IMR-90 (cell line): Measurements from ENCODE around the gene XRCC5. TPM values are rescaled to one million over a fixed set of nuclear protein-coding genes. Genes with fewer than 3 reads are reported as not detected.

Experiments
- ATAC-seq: fragments of 200-7000 bp; cut with Tn5 transposase; 2 replicates; pipeline ENCODE4 v1.9.1; 2020; ENCODE audit warnings: low read depth, mild to moderate bottlenecking, moderate library complexity
- BruUV-seq: library from RNA; stranded (reverse); fragments of 400-500 nt; replicated peaks from 2 replicates; lab custom pipeline; 2021; lab: Mats Ljungman, UMichigan
- CTCF ChIA-PET: fragments of 300-600 bp; formaldehyde crosslinking; extraction: SDS; loops from one replicate; lab custom pipeline; 2021; ENCODE audit warnings: antibody characterized with exemption; lab: Yijun Ruan, JAX
- POLR2A ChIA-PET: fragments of 300-600 bp; sonication (Branson Sonifier 250); formaldehyde crosslinking; loops from one replicate; lab custom pipeline; 2022; ENCODE audit warnings: antibody characterized with exemption; ENCODE audit not compliant: unreplicated experiment; lab: Charles Lee
- DNase-seq: peaks from one replicate; pipeline ENCODE4 v3.0.0; 2013
- H2AFZ ChIP-seq: replicated peaks from 2 replicates; pipeline ENCODE3; 2013; ENCODE audit warnings: low read length, mild to moderate bottlenecking; ENCODE audit not compliant: poor library complexity
- H2AK5ac ChIP-seq: 2 replicates; pipeline ENCODE4 v1.6.1; 2013; ENCODE audit warnings: low read depth, low read length, inconsistent platforms
- H2AK9ac ChIP-seq: replicated peaks from 2 replicates; pipeline ENCODE3; 2013; ENCODE audit warnings: mild to moderate bottlenecking, low read depth, low read length, moderate library complexity; ENCODE audit not compliant: poor library complexity
- H2BK120ac ChIP-seq: 2 replicates; pipeline ENCODE4 v1.6.1; 2013; ENCODE audit warnings: low read depth, low read length, inconsistent platforms
- H2BK15ac ChIP-seq: 3 replicates; pipeline ENCODE4 v1.6.1; 2013; ENCODE audit warnings: low read depth, low read length, inconsistent platforms
- H2BK20ac ChIP-seq: 2 replicates; pipeline ENCODE4 v1.6.1; 2013; ENCODE audit warnings: low read depth, mild to moderate bottlenecking, inconsistent platforms, low read length, moderate library complexity
- H2BK5ac ChIP-seq: 2 replicates; pipeline ENCODE4 v1.6.1; 2013; ENCODE audit warnings: mild to moderate bottlenecking, low read depth, low read length, inconsistent platforms; ENCODE audit not compliant: poor library complexity, severe bottlenecking
- H3K14ac ChIP-seq: replicated peaks from 2 replicates; pipeline ENCODE4 v1.6.1; 2013; ENCODE audit warnings: low read depth, low read length, inconsistent platforms
- H3K18ac ChIP-seq: 2 replicates; pipeline ENCODE4 v1.6.1; 2013; ENCODE audit warnings: low read depth, low read length, control low read depth
- H3K23ac ChIP-seq: 2 replicates; pipeline ENCODE4 v1.6.1; 2013; ENCODE audit warnings: low read depth, low read length, inconsistent platforms
- H3K27ac ChIP-seq: 2 replicates; pipeline ENCODE4 v1.5.1; 2013; ENCODE audit warnings: mild to moderate bottlenecking, control low read depth, low read length; ENCODE audit not compliant: insufficient read depth
- H3K27me3 ChIP-seq: 2 replicates; pipeline ENCODE4 v1.6.1; 2013; ENCODE audit warnings: low read length; ENCODE audit not compliant: control insufficient read depth, insufficient read depth
- H3K36me3 ChIP-seq: 2 replicates; pipeline ENCODE4 v1.6.1; 2013; ENCODE audit warnings: low read length, mixed read lengths; ENCODE audit not compliant: control insufficient read depth, insufficient read depth
- H3K4ac ChIP-seq: 2 replicates; pipeline ENCODE4 v1.6.1; 2013; ENCODE audit warnings: low read depth, low read length, inconsistent platforms
- H3K4me1 ChIP-seq: 2 replicates; pipeline ENCODE4 v1.6.1; 2013; ENCODE audit warnings: low read length, mixed read lengths; ENCODE audit not compliant: control insufficient read depth, insufficient read depth
- H3K4me2 ChIP-seq: 2 replicates; pipeline ENCODE4 v1.6.1; 2013; ENCODE audit warnings: low read depth, mild to moderate bottlenecking, control low read depth, low read length, moderate library complexity
- H3K4me3 ChIP-seq: 2 replicates; pipeline ENCODE4 v1.5.1; 2013; ENCODE audit warnings: low read depth, mild to moderate bottlenecking, control low read depth, low read length, moderate library complexity; ENCODE audit not compliant: insufficient read depth
- H3K56ac ChIP-seq: 2 replicates; pipeline ENCODE4 v1.6.1; 2013; ENCODE audit warnings: low read length, inconsistent platforms; ENCODE audit not compliant: insufficient read depth; ENCODE audit errors: extremely low read depth
- H3K79me1 ChIP-seq, 2 experiments: 2 replicates each; pipeline ENCODE4 v1.6.1; 2013; ENCODE audit warnings: low read length in 2 of 2, inconsistent platforms in 1 of 2, low read depth in 1 of 2
- H3K9ac ChIP-seq: 2 replicates; pipeline ENCODE4 v1.6.1; 2013; ENCODE audit warnings: low read depth, low read length, control low read depth
- H3K9me1 ChIP-seq: 2 replicates; pipeline ENCODE4 v1.6.1; 2013; ENCODE audit warnings: low read length, inconsistent platforms; ENCODE audit not compliant: insufficient read depth
- H3K9me3 ChIP-seq: 2 replicates; pipeline ENCODE4 v1.6.1; 2013; ENCODE audit warnings: low read length; ENCODE audit not compliant: control insufficient read depth, insufficient read depth
- H4K20me1 ChIP-seq: 2 replicates; pipeline ENCODE4 v1.6.1; 2013; ENCODE audit warnings: low read length, inconsistent platforms; ENCODE audit not compliant: insufficient read depth
- H4K5ac ChIP-seq: 2 replicates; pipeline ENCODE4 v1.6.1; 2013; ENCODE audit warnings: mild to moderate bottlenecking, low read depth, low read length, control low read depth
- H4K8ac ChIP-seq, 2 experiments: 2 replicates each; pipeline ENCODE4 v1.6.1; 2013; ENCODE audit warnings: low read depth in 2 of 2, low read length in 2 of 2, control low read depth in 1 of 2, inconsistent platforms in 1 of 2
- H4K91ac ChIP-seq: 2 replicates; pipeline ENCODE4 v1.6.1; 2013; ENCODE audit warnings: low read depth, low read length, inconsistent platforms; ENCODE audit not compliant: insufficient read depth
- CHD1 ChIP-seq: IDR thresholded peaks from 2 replicates; pipeline ENCODE4 v1.6.1; 2012; ENCODE audit warnings: low read depth, low read length, improper control_type of control experiment
- WGBS, 2 experiments: methylation state at CpG; one replicate each; pipeline versions ENCODE4 v1.1.5 to v1.1.7; 2013; ENCODE audit warnings: missing lambda C conversion rate in 2 of 2; ENCODE audit not compliant: insufficient read length in 1 of 2; ENCODE audit errors: extremely low coverage in 2 of 2; 5-methylcytosine and 5-hydroxymethylcytosine counted together
- dilution Hi-C: fragments of 300-500 bp; cut with HindIII; formaldehyde crosslinking; loops from one replicate; pipeline ENCODE4 v1.14.3; 2018; ENCODE audit warnings: low sequenced_read_pairs; ENCODE audit not compliant: unreplicated experiment
- in situ Hi-C: fragments of 300-500 bp; cut with MboI; formaldehyde crosslinking; loops from 3 replicates; pipeline ENCODE4 v1.14.3; 2019; ENCODE audit warnings: low sequenced_read_pairs, inconsistent platforms, mixed read lengths
- intact Hi-C: fragments of 100-400 bp; cut with micrococcal nuclease; formaldehyde crosslinking; loops from 2 replicates; pipeline ENCODE4 v1.10.0; 2022
- polyA plus RNA-seq, 3 experiments: library from polyadenylated mRNA; depleted of rRNA; stranded (reverse); fragments of >200 nt; gene quantifications; 2 replicates each; pipeline ENCODE4 v1.2.3, GENCODE V29; 2012; ENCODE audit warnings: low replicate concordance in 1 of 3
- total RNA-seq: library from RNA; depleted of rRNA; stranded (reverse); fragments of >200 nt; gene quantifications from 2 replicates; pipeline ENCODE4 v1.2.3, GENCODE V29; 2012

XRCC5 gene
- total and polyA plus RNA-seq, 2 of the 4 experiments (the other 2 are of a cell fraction), result 144 to 509 TPM

DNA sequence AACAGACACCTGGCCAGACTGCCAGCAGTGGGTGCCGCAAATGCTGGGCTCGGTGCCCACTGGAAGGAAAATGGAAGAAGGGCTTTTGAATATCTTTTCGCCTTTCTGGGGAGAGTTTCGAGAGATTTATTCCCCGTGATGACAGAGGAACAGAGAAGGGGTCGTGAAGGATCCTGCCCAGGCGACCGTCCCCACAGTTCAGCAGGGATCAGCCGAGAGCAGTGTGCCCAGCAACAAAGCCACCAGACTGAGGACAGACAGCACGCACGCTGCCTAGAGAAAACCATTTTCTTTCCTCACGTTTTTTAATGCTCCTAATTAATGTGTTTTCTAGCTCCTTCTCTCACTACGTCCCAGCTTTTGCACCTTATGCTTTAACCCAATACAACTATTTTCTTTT is 47.7 kb downstream of the XRCC5 start:
- H2BK20ac ChIP-seq, result no peak overlapping the region
- peaks cover 27 to 50% of the 10 kb centered on the region in 2 experiments for H3K79me1 ChIP-seq
- no peak for DNase-seq
- no peak overlapping the region for H4K5ac ChIP-seq
- no peak overlapping the region for H2BK15ac ChIP-seq
- no peak overlapping the region for H3K14ac ChIP-seq
- H2BK120ac ChIP-seq, result no peak overlapping the region
- no peak for ATAC-seq
- no peak overlapping the region for H3K4me2 ChIP-seq
- no peaks in the 10 kb centered on the region for H3K27me3 ChIP-seq
- H3K56ac ChIP-seq, result no peak overlapping the region
- H3K4me3 ChIP-seq, result no peak overlapping the region
- no peak overlapping the region for H4K8ac ChIP-seq
- intact Hi-C loops (no loop called here), in situ Hi-C loops (no loop called here), dilution Hi-C loops (no loop called here)
- no peak for TF ChIP-seq CHD1
- peaks cover 40% of the 10 kb centered on the region for H3K36me3 ChIP-seq
- BruUV-seq, result no TSS peak
- no peak overlapping the region for H2AK9ac ChIP-seq
- POLR2A ChIA-PET, result no interaction called here
- H3K9me3 ChIP-seq, result no peaks in the 10 kb centered on the region
- H2BK5ac ChIP-seq, result no peak overlapping the region
- WGBS, 2 experiments, result 89% methylated on average over 5 of the region's 13 CpGs; no CpG with 5 or more reads in 1 of the 2 experiments
- no peaks in the 10 kb centered on the region for H3K4me1 ChIP-seq
- CTCF ChIA-PET, result no interaction called here
- no peak overlapping the region for H3K27ac ChIP-seq
- no peak overlapping the region for H3K9ac ChIP-seq
- peaks cover 5% of the 10 kb centered on the region; the same call in 1 of the 2 replicates for H3K9me1 ChIP-seq
- H4K20me1 ChIP-seq, result no peaks in the 10 kb centered on the region; the same call in none of the 2 replicates
- no peak overlapping the region for H4K91ac ChIP-seq
- H3K23ac ChIP-seq, result no peak overlapping the region
- no peak overlapping the region for H2AFZ ChIP-seq
- no peak overlapping the region for H3K4ac ChIP-seq
- no peak overlapping the region for H2AK5ac ChIP-seq
- no peak overlapping the region for H3K18ac ChIP-seq
